Loucy (cell line): ENCODE results near the gene TLCD2.

ENCODE experiments used
- EZH2phosphoT487 ChIP-seq: fragments of 200-600 bp; IDR thresholded peaks from 2 replicates; pipeline ENCODE4 v1.6.1; 2018; ENCODE audit warnings: antibody characterized with exemption, mild to moderate bottlenecking, moderate library complexity, borderline replicate concordance
- TF ChIP-seq, protein P1 (sequence below): fragments of 200-600 bp; sonication (generic); conservative IDR thresholded peaks from 2 replicates; pipeline ENCODE4 v1.5.1; 2014; ENCODE audit warnings: mild to moderate bottlenecking, antibody characterized with exemption, low read length

DNA sequence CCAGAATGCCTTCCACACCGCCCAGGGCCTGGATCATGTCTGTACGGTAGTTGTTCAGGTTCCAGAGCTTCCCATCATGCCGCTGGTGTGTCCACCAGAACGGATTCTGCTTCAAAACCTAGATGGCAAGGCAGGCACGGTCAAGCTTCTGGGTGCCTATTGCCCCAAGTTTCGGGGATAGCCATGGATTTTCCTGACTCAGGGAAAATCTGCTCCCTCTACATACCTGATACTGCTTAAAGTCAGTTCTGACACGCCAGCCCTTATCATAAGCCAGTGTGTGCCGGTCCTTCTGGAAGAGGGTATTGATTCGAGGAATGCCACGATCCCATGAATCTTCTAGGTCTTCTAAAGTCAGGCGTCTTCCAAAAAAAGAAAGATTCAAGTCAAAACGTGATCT lies 49.1 kb downstream of the TLCD2 start:
- TF ChIP-seq, protein P1, sequence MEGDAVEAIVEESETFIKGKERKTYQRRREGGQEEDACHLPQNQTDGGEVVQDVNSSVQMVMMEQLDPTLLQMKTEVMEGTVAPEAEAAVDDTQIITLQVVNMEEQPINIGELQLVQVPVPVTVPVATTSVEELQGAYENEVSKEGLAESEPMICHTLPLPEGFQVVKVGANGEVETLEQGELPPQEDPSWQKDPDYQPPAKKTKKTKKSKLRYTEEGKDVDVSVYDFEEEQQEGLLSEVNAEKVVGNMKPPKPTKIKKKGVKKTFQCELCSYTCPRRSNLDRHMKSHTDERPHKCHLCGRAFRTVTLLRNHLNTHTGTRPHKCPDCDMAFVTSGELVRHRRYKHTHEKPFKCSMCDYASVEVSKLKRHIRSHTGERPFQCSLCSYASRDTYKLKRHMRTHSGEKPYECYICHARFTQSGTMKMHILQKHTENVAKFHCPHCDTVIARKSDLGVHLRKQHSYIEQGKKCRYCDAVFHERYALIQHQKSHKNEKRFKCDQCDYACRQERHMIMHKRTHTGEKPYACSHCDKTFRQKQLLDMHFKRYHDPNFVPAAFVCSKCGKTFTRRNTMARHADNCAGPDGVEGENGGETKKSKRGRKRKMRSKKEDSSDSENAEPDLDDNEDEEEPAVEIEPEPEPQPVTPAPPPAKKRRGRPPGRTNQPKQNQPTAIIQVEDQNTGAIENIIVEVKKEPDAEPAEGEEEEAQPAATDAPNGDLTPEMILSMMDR, result no peak
- TF ChIP-seq EZH2phosphoT487, result no peak
